ENCODE measurements around the gene SLC16A10. TPM values are rescaled to one million over a fixed set of nuclear protein-coding genes. Genes with fewer than 3 reads are reported as not detected.

The SLC16A10 gene
- total RNA-seq, 2 donors from 2014 or later: 6.0 to 7.3 TPM

- Histone ChIP-seq H3K9me3 (no peaks in the 10 kb centered on the region), H3K4me3 (no peak overlapping the region), H3K4me1 (no peaks in the 10 kb centered on the region), H3K27ac (no peak overlapping the region), H3K9ac (ENCODE audit: low read depth in 2 of 2, low read length in 2 of 2) (no peak overlapping the region), H3K27me3 (no peaks in the 10 kb centered on the region), H3K36me3 (no peaks in the 10 kb centered on the region)
- intact Hi-C loops (cut with DNase I): no loop called here
- no peak for DNase-seq
- no peak for TF ChIP-seq CTCF (IDR thresholded peaks at IDR 0.05)
Measured at GRCh38 chr6:111228094-111228493, 140.8 kb downstream of the SLC16A10 start.

- no peaks in the 10 kb centered on the region for H3K27me3 ChIP-seq
- H3K9me3 ChIP-seq: no peaks in the 10 kb centered on the region
- H3K4me1 ChIP-seq: no peaks in the 10 kb centered on the region
- H3K27ac ChIP-seq: no peak overlapping the region
- intact Hi-C loops (cut with DNase I): no loop called here
- no peak overlapping the region for H3K4me3 ChIP-seq
- no peak for TF ChIP-seq CTCF (IDR thresholded peaks at IDR 0.05)
- H3K9ac ChIP-seq (ENCODE audit: low read depth in 2 of 2, low read length in 2 of 2): no peak overlapping the region
- no peaks in the 10 kb centered on the region for H3K36me3 ChIP-seq
- DNase-seq: no peak
Measured at GRCh38 chr6:111230351-111231089, 143.2 kb downstream of the SLC16A10 start.

GRCh38 chr6:111231090-111231459, 143.8 kb downstream of the SLC16A10 start:
- H3K27ac ChIP-seq: no peak overlapping the region
- no peak for TF ChIP-seq CTCF (IDR thresholded peaks at IDR 0.05)
- no peaks in the 10 kb centered on the region for H3K9me3 ChIP-seq
- no peak for DNase-seq
- H3K4me3 ChIP-seq: no peak overlapping the region
- H3K9ac ChIP-seq (ENCODE audit: low read depth in 2 of 2, low read length in 2 of 2): no peak overlapping the region
- intact Hi-C loops (cut with DNase I): no loop called here
- no peaks in the 10 kb centered on the region for H3K4me1 ChIP-seq
- no peaks in the 10 kb centered on the region for H3K27me3 ChIP-seq
- no peaks in the 10 kb centered on the region for H3K36me3 ChIP-seq

- no peak for DNase-seq
- Histone ChIP-seq H3K9ac (ENCODE audit: low read depth in 2 of 2, low read length in 2 of 2) (no peak overlapping the region), H3K27ac (no peak overlapping the region), H3K36me3 (no peaks in the 10 kb centered on the region), H3K27me3 (no peaks in the 10 kb centered on the region), H3K4me1 (no peaks in the 10 kb centered on the region), H3K4me3 (no peak overlapping the region), H3K9me3 (no peaks in the 10 kb centered on the region)
- TF ChIP-seq CTCF (IDR thresholded peaks at IDR 0.05): no peak
- intact Hi-C loops (cut with DNase I): no loop called here
Measured at GRCh38 chr6:111237852-111238251, 150.5 kb downstream of the SLC16A10 start.

- H3K27me3 ChIP-seq: no peaks in the 10 kb centered on the region
- no peaks in the 10 kb centered on the region for H3K9me3 ChIP-seq
- intact Hi-C loops (cut with DNase I): no loop called here
- H3K4me1 ChIP-seq: no peaks in the 10 kb centered on the region
- no peak for TF ChIP-seq CTCF (IDR thresholded peaks at IDR 0.05)
- no peak for DNase-seq
- no peak overlapping the region for H3K27ac ChIP-seq
- no peaks in the 10 kb centered on the region for H3K36me3 ChIP-seq
- no peak overlapping the region for H3K4me3 ChIP-seq
- H3K9ac ChIP-seq (ENCODE audit: low read depth in 2 of 2, low read length in 2 of 2): no peak overlapping the region
Measured at GRCh38 chr6:111238464-111239119, 151.3 kb downstream of the SLC16A10 start.

Data from colonic mucosa (tissue), 4 donors.